Motor neuron (in vitro differentiated cells): ENCODE results near the gene UST. TPM values are rescaled to one million over a fixed set of nuclear protein-coding genes. Genes with fewer than 3 reads are reported as not detected.

Experiments
- ATAC-seq, 8 experiments: fragments of 200-7000 bp; cut with Tn5 transposase; replicated peaks in 6 of 8; 2 replicates each; pipeline ENCODE4 v1.8.0; 2021; ENCODE audit warnings: mild to moderate bottlenecking in 8 of 8, moderate library complexity in 8 of 8
- H3K27ac ChIP-seq, 2 donors: fragments of 250-450 bp; sonication (Bioruptor Pico); 2 replicates each; pipeline ENCODE4 v1.9.0; 2021; ENCODE audit warnings: antibody characterized with exemption in 2 of 2, mild to moderate bottlenecking in 2 of 2, moderate library complexity in 1 of 2
- H3K4me1 ChIP-seq, 2 donors: fragments of 250-450 bp; sonication (Bioruptor Pico); replicated peaks in 1 of 2; 2 replicates each; pipeline ENCODE4 v1.6.1; 2021; ENCODE audit warnings: antibody characterized with exemption in 2 of 2, mild to moderate bottlenecking in 2 of 2, moderate library complexity in 1 of 2
- H3K4me3 ChIP-seq, 5 donors: fragments of 250-450 bp; sonication (Bioruptor Pico); 2 replicates each; pipeline ENCODE4 v1.9.0; 2021; ENCODE audit warnings: antibody characterized with exemption in 5 of 5, mild to moderate bottlenecking in 5 of 5, moderate library complexity in 4 of 5
- WGBS, 10 experiments: fragments of 450-650 bp; shearing (Covaris generic); methylation state at CpG; one replicate each; pipeline ENCODE4 v1.0.0; 2022; 5-methylcytosine and 5-hydroxymethylcytosine counted together
- in situ Hi-C, 9 experiments: fragments of 400-800 bp; cut with MboI; loops; one replicate each; pipeline ENCODE4 v1.15.0; 2021; ENCODE audit warnings: low sequenced_read_pairs in 9 of 9, low pct_unique_long_range_greater_than_20kb in 2 of 9; ENCODE audit not compliant: unreplicated experiment in 9 of 9
- total RNA-seq, 8 experiments: library from RNA; unstranded; fragments of 300-600 nt; gene quantifications; 2 replicates each; pipeline versions ENCODE4 v1.2.3 to v1.2.4, GENCODE V29; 2022

The UST gene
- total RNA-seq, 8 experiments from 2014 or later: 5.2 to 22.9 (median 7.8) TPM

DNA sequence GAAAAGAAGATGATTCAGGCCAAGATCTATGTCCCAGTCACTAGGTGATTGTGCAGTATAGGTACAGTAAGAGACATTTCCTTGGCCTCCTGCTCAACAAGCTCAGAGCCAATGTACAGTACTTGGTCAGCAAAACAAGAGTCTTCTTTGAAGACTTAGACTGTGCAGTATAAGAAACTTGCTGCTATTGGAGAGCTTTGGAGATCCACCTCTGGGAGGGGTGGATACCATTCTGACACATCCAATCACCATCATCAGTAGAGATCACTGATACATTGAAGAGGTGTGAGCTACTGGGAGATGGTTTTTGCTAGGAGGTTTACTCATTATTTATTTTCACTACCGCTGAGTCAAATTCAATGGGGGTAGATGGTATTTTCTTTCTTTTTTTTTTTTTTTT is 77.5 kb downstream of the UST start:
- in situ Hi-C loops: no loop called here
- Histone ChIP-seq H3K4me3 (no peak overlapping the region), H3K4me1 (peaks cover 0 to 12% of the 10 kb centered on the region in 2 donors), H3K27ac (no peak overlapping the region)
- no peak for ATAC-seq
- 60 to 100% methylated on average over 1 of the region's 1 CpG; no CpG with 5 or more reads in 8 of the 10 experiments for WGBS, 10 experiments

DNA sequence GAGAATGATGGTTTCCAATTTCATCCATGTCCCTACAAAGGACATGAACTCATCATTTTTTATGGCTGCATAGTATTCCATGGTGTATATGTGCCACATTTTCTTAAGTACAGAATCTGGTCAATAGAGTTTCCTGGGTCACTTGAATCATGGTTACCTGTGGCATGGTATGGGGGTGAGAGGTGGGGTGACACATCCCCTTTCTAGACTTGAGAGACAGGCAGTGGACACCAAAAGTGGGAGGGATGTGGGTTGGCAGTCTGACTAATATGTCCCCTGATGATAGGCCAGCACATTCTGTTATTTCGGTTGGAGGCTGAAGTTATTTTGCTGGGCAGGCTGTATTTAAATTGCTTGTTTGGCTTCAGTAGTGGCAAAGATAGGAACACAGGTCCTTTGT is 78.1 kb downstream of the UST start:
- Histone ChIP-seq H3K4me1 (peaks cover 0 to 10% of the 10 kb centered on the region in 2 donors), H3K4me3 (no peak overlapping the region), H3K27ac (no peak overlapping the region)
- 75 to 100% (median 100%) methylated on average over 1 of the region's 1 CpG; no CpG with 5 or more reads in 4 of the 10 experiments for WGBS, 10 experiments
- no peak for ATAC-seq
- in situ Hi-C loops: no loop called here

DNA sequence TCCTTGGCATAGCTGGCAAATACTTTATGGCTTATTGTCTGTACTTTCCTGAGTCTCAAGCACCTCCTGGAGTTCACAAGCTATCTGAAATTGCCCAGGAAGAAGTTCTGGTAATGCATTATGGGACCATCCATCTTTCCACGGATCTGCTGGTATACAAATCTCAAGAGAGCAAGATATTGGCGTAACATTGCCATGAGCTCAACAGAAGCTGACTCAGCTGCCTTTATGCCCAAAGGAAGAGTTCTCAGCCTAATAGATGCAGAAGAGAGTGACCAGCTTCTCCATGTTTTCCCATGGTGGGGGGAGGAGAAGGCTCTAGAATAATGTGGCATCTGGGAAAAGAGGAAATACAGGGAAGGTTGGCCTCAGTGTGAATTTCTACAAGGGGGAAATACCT is 78.7 kb downstream of the UST start:
- WGBS, 10 experiments: 64 to 100% (median 89%) methylated on average over 1 to 2 of the region's 2 CpGs; no CpG with 5 or more reads in 3 of the 10 experiments
- H3K27ac ChIP-seq: no peak overlapping the region
- ATAC-seq: no peak
- no peak overlapping the region for H3K4me3 ChIP-seq
- H3K4me1 ChIP-seq: peaks cover 0 to 10% of the 10 kb centered on the region in 2 donors
- in situ Hi-C loops: no loop called here

DNA sequence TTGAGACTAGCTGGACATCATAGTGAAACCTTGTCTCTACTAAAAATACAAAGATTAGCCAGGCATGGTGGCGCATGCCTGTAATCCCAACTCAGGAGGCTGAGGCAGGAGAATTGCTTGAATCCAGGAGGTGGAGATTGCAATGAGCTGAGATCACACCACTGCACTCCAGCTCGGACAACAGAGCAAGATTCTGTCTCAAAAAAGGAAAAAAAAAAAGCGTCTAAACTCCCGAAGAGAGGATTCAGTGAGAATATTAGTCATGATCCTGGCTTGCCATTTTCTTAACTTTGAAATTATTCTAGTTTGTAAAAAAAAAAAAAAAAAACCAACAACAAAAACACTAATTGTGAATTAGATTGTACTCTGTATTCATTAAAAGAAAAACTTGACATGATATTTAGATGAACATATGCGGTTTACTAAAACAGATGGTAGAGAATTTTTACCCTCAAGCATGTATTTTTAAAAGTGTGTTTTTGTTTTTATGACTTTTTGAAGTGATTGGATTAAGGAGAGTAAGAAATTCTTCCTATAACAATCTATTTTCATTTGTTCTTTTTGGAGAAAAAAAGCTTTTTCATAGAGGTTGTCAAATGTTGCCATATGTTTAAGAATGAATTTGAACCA is 80.7 kb downstream of the UST start:
- WGBS, 10 experiments: 35 to 100% (median 89%) methylated on average over 2 to 5 of the region's 5 CpGs
- Histone ChIP-seq H3K27ac (no peak overlapping the region), H3K4me1 (peaks cover 0 to 10% of the 10 kb centered on the region in 2 donors), H3K4me3 (no peak overlapping the region)
- in situ Hi-C loops: no loop called here
- ATAC-seq: no peak

DNA sequence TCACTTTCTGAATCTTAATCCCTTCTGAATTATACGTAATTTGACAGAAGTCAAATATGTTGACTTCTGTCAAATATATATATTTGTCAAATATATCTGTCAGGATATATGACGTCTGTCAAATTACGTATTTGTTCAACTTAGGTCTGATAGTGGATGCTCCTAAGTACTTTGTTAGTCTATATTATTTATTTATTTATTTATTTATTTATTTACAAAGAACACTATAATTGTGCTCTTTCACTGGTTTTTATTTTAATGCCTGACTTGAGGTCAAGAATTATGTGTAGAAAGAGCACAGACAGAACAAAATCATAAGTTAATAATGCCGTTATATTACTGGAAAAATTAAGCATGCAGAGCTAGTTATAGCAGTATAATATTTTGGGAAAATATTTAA is 81.2 kb downstream of the UST start:
- peaks cover 0 to 7% of the 10 kb centered on the region in 2 donors for H3K4me1 ChIP-seq
- no peak for ATAC-seq
- no peak overlapping the region for H3K27ac ChIP-seq
- no peak overlapping the region for H3K4me3 ChIP-seq
- WGBS, 10 experiments: 90 to 100% (median 98%) methylated on average over 2 to 4 of the region's 4 CpGs
- in situ Hi-C loops: no loop called here

DNA sequence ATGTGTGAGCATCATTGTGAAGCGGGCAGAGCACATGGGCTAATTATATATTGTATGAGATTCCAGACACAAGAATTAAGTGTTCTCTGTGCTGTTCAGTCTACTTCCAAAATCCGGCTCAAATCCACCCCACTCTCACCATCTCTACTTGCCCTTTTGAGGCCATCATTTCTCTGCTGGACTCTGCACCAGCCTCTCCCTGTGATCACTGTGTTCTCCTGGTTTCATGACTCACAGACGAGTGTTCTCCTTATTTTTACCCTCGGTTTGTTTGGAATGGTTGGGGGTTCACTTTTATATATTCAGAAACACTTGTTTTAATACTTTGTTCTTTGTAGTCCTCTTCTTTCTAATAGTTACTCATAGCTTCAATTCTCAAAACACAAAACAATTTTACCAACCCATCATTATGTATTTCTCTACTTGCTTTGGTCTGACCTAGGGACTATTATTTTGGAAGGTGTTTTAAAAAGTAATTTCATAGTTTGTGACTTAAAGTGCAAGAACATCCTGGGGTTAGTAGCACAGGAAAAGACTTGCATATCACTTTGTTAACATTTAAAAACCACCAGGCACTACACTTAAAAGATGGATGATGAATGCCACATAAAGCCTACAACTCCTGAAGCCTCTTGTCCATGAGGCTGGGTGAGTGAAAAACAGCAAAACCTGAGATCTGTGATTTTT is 82.7 kb downstream of the UST start:
- H3K4me1 ChIP-seq: no peaks in the 10 kb centered on the region
- no peak for ATAC-seq
- H3K4me3 ChIP-seq: no peak overlapping the region
- in situ Hi-C loops: no loop called here
- H3K27ac ChIP-seq: no peak overlapping the region
- WGBS, 10 experiments: 49 to 100% (median 82%) methylated on average over 1 to 4 of the region's 4 CpGs; no CpG with 5 or more reads in 2 of the 10 experiments

DNA sequence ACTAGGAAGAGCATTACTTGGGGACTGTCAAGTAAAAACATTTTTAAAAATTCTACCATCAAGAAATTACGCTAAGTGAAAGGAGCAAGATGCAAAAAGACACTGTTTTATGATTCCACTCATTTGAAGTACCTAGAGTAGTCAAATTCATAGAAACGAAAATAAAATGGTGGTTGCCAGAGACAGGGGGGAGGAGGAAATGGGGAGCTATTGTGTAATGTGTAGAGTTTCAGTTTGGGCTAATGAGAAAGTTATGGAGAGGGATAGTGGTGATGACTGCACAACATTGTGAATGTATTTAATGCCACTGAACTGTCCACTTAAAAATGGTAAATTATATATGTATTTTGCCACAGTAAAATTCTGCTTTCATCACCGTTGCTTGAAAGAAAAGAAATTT is 83.8 kb downstream of the UST start:
- no peak for ATAC-seq
- no peak overlapping the region for H3K27ac ChIP-seq
- in situ Hi-C loops: no loop called here
- no peaks in the 10 kb centered on the region for H3K4me1 ChIP-seq
- 44 to 100% (median 91%) methylated on average over 1 to 3 of the region's 3 CpGs for WGBS, 10 experiments
- no peak overlapping the region for H3K4me3 ChIP-seq

DNA sequence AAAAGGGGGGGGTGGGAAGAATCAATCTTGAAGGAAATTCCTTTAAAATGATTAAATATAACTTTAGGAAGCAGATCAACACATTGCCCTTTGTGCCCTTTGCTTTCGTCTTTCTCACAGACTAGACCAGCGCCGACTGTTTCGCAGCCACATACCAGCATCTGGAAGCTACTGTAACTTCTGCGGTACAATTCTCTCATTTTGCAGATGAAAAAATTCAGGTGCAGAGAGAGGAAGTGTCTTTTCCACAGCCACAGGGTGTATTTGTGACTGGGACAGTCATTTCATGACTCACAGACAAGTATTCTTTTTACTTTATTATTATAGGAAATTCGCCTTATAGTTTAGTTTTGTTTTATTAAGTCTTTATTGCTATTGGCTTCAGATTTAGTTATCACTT is 84.2 kb downstream of the UST start:
- Histone ChIP-seq H3K27ac (no peak overlapping the region), H3K4me1 (no peaks in the 10 kb centered on the region), H3K4me3 (no peak overlapping the region)
- in situ Hi-C loops: no loop called here
- no peak for ATAC-seq
- 50 to 100% (median 95%) methylated on average over 4 to 6 of the region's 6 CpGs for WGBS, 10 experiments

DNA sequence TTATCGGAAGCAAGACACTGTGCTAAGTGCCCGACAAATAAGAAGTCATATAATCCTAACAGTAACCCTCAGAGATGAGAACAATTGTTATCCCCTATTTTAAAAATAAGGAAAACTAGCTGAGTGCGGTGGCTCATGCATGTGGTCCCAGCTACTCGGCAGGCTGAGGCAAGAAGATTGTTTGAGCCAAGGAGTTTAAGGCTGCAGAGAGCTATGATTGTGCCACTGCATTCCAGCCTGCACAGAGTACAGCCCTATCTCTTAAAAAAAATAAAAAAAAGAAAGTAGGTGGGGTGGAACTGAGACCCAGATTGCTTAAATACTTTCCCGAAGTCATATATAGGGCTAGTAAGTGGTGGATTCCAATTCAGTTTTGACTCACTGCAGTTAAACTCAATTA is 84.7 kb downstream of the UST start:
- Histone ChIP-seq H3K4me1 (no peaks in the 10 kb centered on the region), H3K4me3 (no peak overlapping the region), H3K27ac (no peak overlapping the region)
- ATAC-seq: peak in 1 of 8 experiments; percentile 11
- WGBS, 10 experiments: 25 to 100% (median 81%) methylated on average over 1 to 5 of the region's 5 CpGs
- in situ Hi-C loops: no loop called here

DNA sequence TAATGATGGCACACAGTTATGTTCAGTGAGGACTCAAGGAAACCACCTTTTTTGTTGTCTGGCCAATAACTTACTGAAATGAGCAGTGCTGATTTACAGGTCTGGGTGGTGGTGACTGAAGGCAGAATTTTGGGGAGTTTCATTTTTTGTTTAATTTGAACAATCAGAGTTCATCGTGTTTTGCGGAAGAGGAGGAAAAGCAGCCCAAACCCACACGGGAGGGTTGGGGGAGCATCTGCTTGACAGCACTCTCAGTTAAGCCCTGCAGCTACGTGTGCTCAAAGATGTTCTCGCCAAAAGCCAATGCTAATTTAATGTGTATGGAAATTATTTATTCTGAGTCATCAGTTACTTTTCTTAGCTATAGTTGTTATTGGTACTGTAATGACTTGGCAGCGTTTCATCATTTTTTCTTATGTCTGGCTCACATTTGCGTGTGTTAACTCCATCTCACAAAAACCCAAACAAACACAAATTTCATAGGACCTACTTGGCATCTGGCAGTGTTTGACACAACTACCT is 89.2 kb downstream of the UST start:
- WGBS, 10 experiments: 0 to 100% (median 88%) methylated on average over 1 to 7 of the region's 7 CpGs; no CpG with 5 or more reads in 1 of the 10 experiments
- no peaks in the 10 kb centered on the region for H3K4me1 ChIP-seq
- H3K4me3 ChIP-seq: no peak overlapping the region
- no peak overlapping the region for H3K27ac ChIP-seq
- ATAC-seq: peak in 6 of 8 experiments; percentile 27 to 98 (median 81)
- in situ Hi-C loops: no loop called here

DNA sequence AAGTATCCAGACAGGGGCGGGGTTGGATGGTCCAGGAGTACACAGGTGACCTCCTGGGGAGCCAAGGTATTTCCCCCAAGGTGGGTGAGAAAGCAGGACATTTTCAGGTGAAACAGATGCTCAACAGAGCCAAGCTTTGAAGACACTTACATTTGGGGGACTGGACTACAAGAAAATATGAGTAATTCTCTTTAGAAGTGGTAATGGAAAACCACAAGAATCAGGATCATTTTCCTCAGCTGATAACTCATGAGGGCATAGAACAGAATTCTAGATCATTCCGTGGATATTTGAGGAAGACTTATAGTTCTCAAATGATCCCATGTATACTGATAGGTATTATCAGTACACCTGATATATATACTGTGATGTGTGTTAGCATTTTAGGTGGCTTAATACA is 89.9 kb downstream of the UST start:
- no peak overlapping the region for H3K4me3 ChIP-seq
- in situ Hi-C loops: no loop called here
- H3K27ac ChIP-seq: no peak overlapping the region
- 20 to 100% (median 93%) methylated on average over 1 to 2 of the region's 2 CpGs; no CpG with 5 or more reads in 2 of the 10 experiments for WGBS, 10 experiments
- no peak for ATAC-seq
- no peaks in the 10 kb centered on the region for H3K4me1 ChIP-seq

DNA sequence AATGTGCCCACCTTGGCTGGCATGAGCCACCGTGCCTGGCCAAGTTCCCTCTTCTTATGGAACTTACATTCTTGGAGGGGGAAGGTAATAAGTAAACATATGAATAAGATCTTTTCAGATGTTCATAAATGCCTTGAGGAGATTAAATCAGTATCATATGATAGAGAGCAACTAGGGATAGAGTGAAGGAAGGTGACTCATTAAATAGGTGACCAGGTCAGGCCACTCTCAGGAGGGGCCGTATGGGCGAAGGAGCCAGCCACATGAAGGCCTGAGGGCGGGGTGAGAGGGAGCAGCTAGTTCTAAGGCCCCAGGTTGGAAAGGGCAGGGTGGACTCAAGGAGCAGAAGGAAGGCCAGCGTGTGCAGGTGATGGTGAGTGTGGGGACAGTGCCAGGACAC is 91.1 kb downstream of the UST start:
- ATAC-seq: no peak
- no peak overlapping the region for H3K27ac ChIP-seq
- WGBS, 10 experiments: 70 to 100% (median 90%) methylated on average over 1 to 4 of the region's 5 CpGs; no CpG with 5 or more reads in 4 of the 10 experiments
- in situ Hi-C loops: no loop called here
- no peaks in the 10 kb centered on the region for H3K4me1 ChIP-seq
- no peak overlapping the region for H3K4me3 ChIP-seq

DNA sequence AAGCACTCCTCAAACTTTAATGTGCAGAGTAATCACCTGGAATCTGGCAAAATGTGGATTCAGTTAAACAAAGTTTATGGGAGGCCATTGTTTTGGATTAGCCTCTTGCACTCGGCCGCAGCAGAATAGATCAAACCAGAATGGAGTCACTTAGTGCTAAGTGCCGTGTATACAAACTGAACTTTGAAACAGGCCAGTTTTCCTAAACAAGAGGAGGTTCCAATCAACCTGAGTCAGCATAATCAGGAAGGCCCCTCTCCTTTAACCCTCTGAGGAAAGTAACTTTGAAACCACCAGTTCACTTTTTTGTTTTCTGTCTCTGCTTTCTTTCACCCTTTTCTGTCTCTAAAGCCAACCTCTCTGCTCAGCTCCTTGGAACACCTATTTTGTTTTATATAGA is 92.2 kb downstream of the UST start:
- WGBS, 10 experiments: 73 to 100% (median 79%) methylated on average over 1 to 3 of the region's 3 CpGs; no CpG with 5 or more reads in 2 of the 10 experiments
- no peaks in the 10 kb centered on the region for H3K4me1 ChIP-seq
- H3K27ac ChIP-seq: no peak overlapping the region
- ATAC-seq: no peak
- H3K4me3 ChIP-seq: no peak overlapping the region
- in situ Hi-C loops: no loop called here
